Liver (tissue), 9 donors: ENCODE measurements around the gene KLK1. TPM values are rescaled to one million over a fixed set of nuclear protein-coding genes. Genes with fewer than 3 reads are reported as not detected.

ENCODE experiments used
- DNase-seq: peaks from one replicate; pipeline ENCODE4 v3.0.0-alpha.2; 2017; ENCODE audit warnings: low spot score
- H3K27ac ChIP-seq, 2 donors: one replicate each; pipeline ENCODE4 v1.7.0; 2013; ENCODE audit warnings: inconsistent platforms in 2 of 2, low read length in 2 of 2, control low read depth in 1 of 2, low read depth in 1 of 2, mild to moderate bottlenecking in 1 of 2
- H3K27me3 ChIP-seq, 4 donors: one replicate each; pipeline versions ENCODE4 v1.6.1 to v1.7.0; 2013; ENCODE audit warnings: low read length in 3 of 4, inconsistent platforms in 1 of 4, mild to moderate bottlenecking in 1 of 4, moderate library complexity in 1 of 4; ENCODE audit not compliant: control insufficient read depth in 4 of 4, insufficient read depth in 4 of 4
- H3K36me3 ChIP-seq, 4 donors: one replicate each; pipeline versions ENCODE4 v1.6.1 to v1.7.0; 2013; ENCODE audit warnings: low read length in 3 of 4, mild to moderate bottlenecking in 3 of 4, low read depth in 1 of 4, moderate library complexity in 1 of 4; ENCODE audit not compliant: control insufficient read depth in 4 of 4, insufficient read depth in 3 of 4
- H3K4me1 ChIP-seq, 4 donors: one replicate each; pipeline versions ENCODE4 v1.6.1 to v1.7.0; 2013; ENCODE audit warnings: low read length in 3 of 4, mild to moderate bottlenecking in 3 of 4, moderate library complexity in 1 of 4; ENCODE audit not compliant: control insufficient read depth in 4 of 4, insufficient read depth in 4 of 4
- H3K4me3 ChIP-seq, 3 donors: one replicate each; pipeline versions ENCODE4 v1.6.1 to v1.7.0; 2013; ENCODE audit warnings: low read length in 3 of 3, control low read depth in 1 of 3, low read depth in 1 of 3, mild to moderate bottlenecking in 1 of 3
- H3K9ac ChIP-seq, 2 donors: one replicate each; pipeline ENCODE4 v1.7.0; 2013; ENCODE audit warnings: low read length in 2 of 2, mild to moderate bottlenecking in 2 of 2, moderate library complexity in 2 of 2, control low read depth in 1 of 2, low read depth in 1 of 2
- H3K9me3 ChIP-seq, 4 donors: one replicate each; pipeline versions ENCODE4 v1.6.1 to v1.7.0; 2013; ENCODE audit warnings: low read length in 3 of 4; ENCODE audit not compliant: control insufficient read depth in 4 of 4
- ATF3 ChIP-seq: IDR thresholded peaks from 2 replicates; pipeline ENCODE4 v1.6.1; 2016; ENCODE audit warnings: antibody characterized with exemption
- CTCF ChIP-seq: fragments of 150-350 bp; IDR thresholded peaks from 2 replicates; pipeline ENCODE4 v1.5.1; 2017; ENCODE audit warnings: improper control_type of control experiment, low read depth, low read length; ENCODE audit not compliant: missing input control
- EGR1 ChIP-seq, 2 donors: IDR thresholded peaks; 2 replicates each; pipeline ENCODE4 v1.6.1; 2016 to 2018; ENCODE audit warnings: antibody characterized with exemption in 2 of 2, low read depth in 2 of 2
- FOXA1 ChIP-seq: IDR thresholded peaks from 2 replicates; pipeline ENCODE4 v1.6.1; 2016; ENCODE audit warnings: antibody characterized with exemption
- GABPA ChIP-seq, 2 donors: IDR thresholded peaks in 1 of 2; conservative IDR thresholded peaks in 1 of 2; 2 replicates each; pipeline ENCODE4 v1.6.1; 2016; ENCODE audit warnings: antibody characterized with exemption in 2 of 2, mild to moderate bottlenecking in 1 of 2, moderate library complexity in 1 of 2
- HNF4A ChIP-seq, 2 donors: conservative IDR thresholded peaks; 2 replicates each; pipeline ENCODE4 v1.6.1; 2016; ENCODE audit warnings: antibody characterized with exemption in 2 of 2, mild to moderate bottlenecking in 2 of 2
- HNF4G ChIP-seq: IDR thresholded peaks from 2 replicates; pipeline ENCODE4 v1.6.1; 2016; ENCODE audit warnings: antibody characterized with exemption
- JUND ChIP-seq, 2 donors: IDR thresholded peaks; 2 replicates each; pipeline ENCODE4 v1.6.1; 2016; ENCODE audit warnings: antibody characterized with exemption in 2 of 2
- MAX ChIP-seq: IDR thresholded peaks from 2 replicates; pipeline ENCODE4 v1.6.1; 2016; ENCODE audit warnings: antibody characterized with exemption
- NR2F2 ChIP-seq: IDR thresholded peaks from 2 replicates; pipeline ENCODE4 v1.6.1; 2016; ENCODE audit warnings: antibody characterized with exemption
- RAD21 ChIP-seq, 2 donors: IDR thresholded peaks; 2 replicates each; pipeline ENCODE4 v1.6.1; 2016; ENCODE audit warnings: antibody characterized with exemption in 2 of 2, mild to moderate bottlenecking in 2 of 2
- REST ChIP-seq: IDR thresholded peaks from 2 replicates; pipeline ENCODE4 v1.6.1; 2016; ENCODE audit warnings: antibody characterized with exemption, mild to moderate bottlenecking
- RXRA ChIP-seq, 2 donors: IDR thresholded peaks; 2 replicates each; pipeline ENCODE4 v1.6.1; 2017 to 2018; ENCODE audit warnings: antibody characterized with exemption in 2 of 2, mild to moderate bottlenecking in 1 of 2
- SP1 ChIP-seq: IDR thresholded peaks from 2 replicates; pipeline ENCODE4 v1.6.1; 2018; ENCODE audit warnings: antibody characterized with exemption, mild to moderate bottlenecking
- TAF1 ChIP-seq: conservative IDR thresholded peaks from 2 replicates; pipeline ENCODE4 v1.6.1; 2016; ENCODE audit warnings: antibody characterized with exemption, mild to moderate bottlenecking
- WGBS: extraction: QIAGEN DNeasy Blood & Tissue Kit; methylation state at CpG from one replicate; pipeline ENCODE4 v1.1.7; 2013; 5-methylcytosine and 5-hydroxymethylcytosine counted together
- polyA plus RNA-seq, 2 donors: library from polyadenylated mRNA; stranded (reverse) in 1 of 2; unstranded in 1 of 2; fragments of 200-250 nt in 1 of 2; fragments of >200 nt in 1 of 2; fragmentation: Nextera tagmentation in 1 of 2; extraction: Ambion mirVana in 1 of 2; gene quantifications; one replicate each; pipeline versions ENCODE4 v1.2.1 to v1.2.3, GENCODE V29; 2013 to 2015
- total RNA-seq, 2 donors: library from RNA; depleted of rRNA; stranded (reverse); fragments of >200 nt; gene quantifications; one replicate each; pipeline ENCODE4 v1.2.3, GENCODE V29; 2014
- TF ChIP-seq, protein P1 (sequence below): IDR thresholded peaks from 2 replicates; pipeline ENCODE4 v1.6.1; 2016; ENCODE audit warnings: antibody characterized with exemption
- donor health status: healthy.
- donor health status: healthy.
- donor health status: healthy.
- donor health status: healthy.
- donor health status: healthy.

Gene KLK1
- total and polyA plus RNA-seq, 4 donors: not detected

DNA sequence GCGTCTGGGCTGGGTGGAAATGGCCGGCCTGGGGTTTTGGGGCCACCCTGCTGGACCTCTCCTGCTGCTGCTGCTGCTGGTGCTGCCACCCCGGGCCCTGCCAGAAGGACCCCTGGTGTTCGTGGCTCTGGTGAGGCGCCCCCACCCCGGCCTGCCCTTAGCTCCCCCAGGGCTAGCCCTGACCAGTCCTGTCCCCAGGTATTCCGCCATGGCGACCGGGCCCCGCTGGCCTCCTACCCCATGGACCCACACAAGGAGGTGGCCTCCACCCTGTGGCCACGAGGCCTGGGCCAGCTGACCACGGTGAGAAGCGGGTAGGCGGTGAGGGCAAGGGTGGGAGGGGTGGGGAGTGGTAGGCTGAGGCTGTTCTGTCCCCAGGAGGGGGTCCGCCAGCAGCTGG, 33.2 kb downstream of the KLK1 start, which contains the start of gene ACP4:
Gene ACP4 (plus strand): TSS at position 20 of the 400 bp plus-strand sequence. CDS start 0 bp downstream, at position 20.
- DNase-seq: no peak
- Histone ChIP-seq H3K4me1 (no peaks in the 10 kb centered on the region), H3K27ac (no peak within 1 kb of the TSS), H3K36me3 (no peaks in the 10 kb centered on the region), H3K9me3 (no peaks in the 10 kb centered on the region), H3K4me3 (no peak within 1 kb of the TSS), H3K27me3 (no peaks in the 10 kb centered on the region), H3K9ac (no peak within 1 kb of the TSS)
- 95% methylated on average over 15 of the region's 15 CpGs for WGBS
- no peak for TF ChIP-seq HNF4A (conservative IDR thresholded peaks at IDR 0.05)
- no peak for TF ChIP-seq FOXA1
- TF ChIP-seq JUND (IDR thresholded peaks at IDR 0.05): no peak
- TF ChIP-seq HNF4G: no peak
- TF ChIP-seq MAX: no peak
- no peak for TF ChIP-seq SP1
- TF ChIP-seq RXRA (IDR thresholded peaks at IDR 0.05): no peak
- TF ChIP-seq NR2F2: no peak
- TF ChIP-seq CTCF: no peak
- TF ChIP-seq, protein P1, sequence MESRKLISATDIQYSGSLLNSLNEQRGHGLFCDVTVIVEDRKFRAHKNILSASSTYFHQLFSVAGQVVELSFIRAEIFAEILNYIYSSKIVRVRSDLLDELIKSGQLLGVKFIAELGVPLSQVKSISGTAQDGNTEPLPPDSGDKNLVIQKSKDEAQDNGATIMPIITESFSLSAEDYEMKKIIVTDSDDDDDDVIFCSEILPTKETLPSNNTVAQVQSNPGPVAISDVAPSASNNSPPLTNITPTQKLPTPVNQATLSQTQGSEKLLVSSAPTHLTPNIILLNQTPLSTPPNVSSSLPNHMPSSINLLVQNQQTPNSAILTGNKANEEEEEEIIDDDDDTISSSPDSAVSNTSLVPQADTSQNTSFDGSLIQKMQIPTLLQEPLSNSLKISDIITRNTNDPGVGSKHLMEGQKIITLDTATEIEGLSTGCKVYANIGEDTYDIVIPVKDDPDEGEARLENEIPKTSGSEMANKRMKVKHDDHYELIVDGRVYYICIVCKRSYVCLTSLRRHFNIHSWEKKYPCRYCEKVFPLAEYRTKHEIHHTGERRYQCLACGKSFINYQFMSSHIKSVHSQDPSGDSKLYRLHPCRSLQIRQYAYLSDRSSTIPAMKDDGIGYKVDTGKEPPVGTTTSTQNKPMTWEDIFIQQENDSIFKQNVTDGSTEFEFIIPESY: no peak
- no peak for TF ChIP-seq RAD21 (IDR thresholded peaks at IDR 0.05)
- no peak for TF ChIP-seq TAF1
- no peak for TF ChIP-seq ATF3
- TF ChIP-seq EGR1 (IDR thresholded peaks at IDR 0.05; ENCODE audit: low read depth in 2 of 2): no peak
- TF ChIP-seq GABPA (IDR thresholded peaks at IDR 0.05 in 1 of 2, conservative IDR thresholded peaks at IDR 0.05 in 1 of 2): no peak

- no peak for TF ChIP-seq SP1
- TF ChIP-seq TAF1: no peak
- TF ChIP-seq ATF3: no peak
- TF ChIP-seq REST: no peak
- no peak for TF ChIP-seq RAD21 (IDR thresholded peaks at IDR 0.05)
- TF ChIP-seq GABPA (IDR thresholded peaks at IDR 0.05 in 1 of 2, conservative IDR thresholded peaks at IDR 0.05 in 1 of 2): no peak
- TF ChIP-seq RXRA (IDR thresholded peaks at IDR 0.05): no peak
- no peak for TF ChIP-seq HNF4A (conservative IDR thresholded peaks at IDR 0.05)
- no peak for TF ChIP-seq JUND (IDR thresholded peaks at IDR 0.05)
- 85% methylated on average over 12 of the region's 12 CpGs for WGBS
- Histone ChIP-seq H3K27me3 (peaks cover 0 to 2% (median 0%) of the 10 kb centered on the region in 4 donors), H3K9ac (no peak overlapping the region), H3K4me3 (no peak overlapping the region), H3K27ac (no peak overlapping the region), H3K9me3 (no peaks in the 10 kb centered on the region), H3K4me1 (no peaks in the 10 kb centered on the region), H3K36me3 (no peaks in the 10 kb centered on the region)
- DNase-seq: no peak
Measured at GRCh38 chr19:50785329-50785728, 38.3 kb downstream of the KLK1 start.
